ENCODE results near the gene KRAS.

The KRAS gene

GRCh38 chr12:25195056-25195971 is 55.4 kb downstream of the KRAS start, which contains the start of the genes DNAI7 and ETFRF1:
DNAI7 (minus strand) TSS chr12:25195160; CDS start chr12:25195078, 82 bp downstream.
ETFRF1 (plus strand) TSS chr12:25195237; CDS start chr12:25203957, 8,720 bp downstream.
- peak; percentile 93 for DNase-seq (ENCODE audit: low read depth)

GRCh38 chr12:25194722-25195055 is 56.0 kb downstream of the KRAS start:
- no peak for DNase-seq (ENCODE audit: low read depth)

DNA sequence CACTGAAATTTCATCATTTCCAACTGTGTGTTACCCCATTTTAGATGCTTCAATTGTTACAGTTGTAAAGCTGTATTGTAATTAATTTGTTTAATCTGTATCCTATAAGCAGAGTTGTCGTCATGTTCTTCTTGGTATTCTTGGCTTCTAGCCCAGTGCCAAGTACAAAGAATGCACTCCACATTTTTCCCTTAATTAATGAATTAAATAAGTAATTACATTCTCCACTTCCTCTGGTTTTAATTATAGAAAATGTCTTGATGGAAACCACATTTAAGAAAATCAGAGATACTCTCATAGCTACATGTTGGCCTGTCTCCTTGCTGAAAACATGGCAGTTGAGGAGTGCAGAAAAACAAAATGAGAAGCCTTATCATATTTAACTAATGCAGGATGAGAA is 56.5 kb downstream of the KRAS start:
- DNase-seq (ENCODE audit: low read depth) = no peak

- DNase-seq (ENCODE audit: low read depth) = no peak
These were observed 59.9 kb downstream of the KRAS start for GRCh38 chr12:25190793-25191192.

- DNase-seq (ENCODE audit: low read depth) = peak; percentile 66
These were observed 61.1 kb downstream of the KRAS start for GRCh38 chr12:25189656-25190055.

DNA sequence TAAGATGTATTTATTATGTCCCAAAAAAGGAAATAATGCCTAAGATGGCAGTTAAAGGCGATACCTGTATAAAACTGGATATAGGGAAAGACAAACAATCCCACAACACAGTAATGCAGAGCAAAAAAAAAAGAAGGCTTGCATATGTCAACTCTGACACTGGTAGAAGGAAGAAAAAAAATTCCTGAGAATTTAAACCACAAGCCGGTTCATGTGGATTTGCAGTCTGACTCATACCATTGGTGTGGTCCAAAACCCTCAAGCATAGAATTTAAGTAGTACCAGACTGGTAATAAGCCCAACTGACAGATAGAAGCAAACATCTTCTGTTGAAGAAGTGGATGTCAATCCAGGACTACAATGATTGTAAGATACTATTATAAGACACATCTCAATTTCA is 62.9 kb downstream of the KRAS start:
- peak; percentile 93 for DNase-seq (ENCODE audit: low read depth)

- no peak for DNase-seq (ENCODE audit: low read depth)
These were observed 63.8 kb downstream of the KRAS start for GRCh38 chr12:25186788-25187402.

GRCh38 chr12:25186038-25186787 is 64.5 kb downstream of the KRAS start:
- DNase-seq (ENCODE audit: low read depth) = no peak

GRCh38 chr12:25184132-25184531 is 66.6 kb downstream of the KRAS start:
- no peak for DNase-seq (ENCODE audit: low read depth)

- DNase-seq (ENCODE audit: low read depth) = no peak
These were observed 68.0 kb downstream of the KRAS start for GRCh38 chr12:25182765-25183164.

- no peak for DNase-seq (ENCODE audit: low read depth)
These were observed 87.9 kb downstream of the KRAS start for GRCh38 chr12:25162866-25163265.

GRCh38 chr12:25156061-25156460 is 94.7 kb downstream of the KRAS start:
- DNase-seq (ENCODE audit: low read depth) = no peak

- peak; percentile 20 for DNase-seq (ENCODE audit: low read depth)
These were observed 95.6 kb downstream of the KRAS start for GRCh38 chr12:25155022-25155576.

All from HS-27A (cell line).